HG03558 (cell line): ENCODE measurements around the gene HAUS8.
"Not testable (repeated sequence)": the region's sequence is repeated elsewhere in the genome, so short reads cannot be mapped to it uniquely, and the experiment has no call there.

Experiments used
- ATAC-seq: cut with Tn5 transposase; IDR thresholded peaks from one replicate; pipeline ENCODE4 v1.9.1; 2021; ENCODE audit warnings: moderate number of reproducible peaks; ENCODE audit not compliant: unreplicated experiment; ENCODE audit errors: extremely low read depth

Gene HAUS8

GRCh38 chr19:17103177-17103576, 27.9 kb upstream of the HAUS8 start:
- ATAC-seq = no peak

DNA sequence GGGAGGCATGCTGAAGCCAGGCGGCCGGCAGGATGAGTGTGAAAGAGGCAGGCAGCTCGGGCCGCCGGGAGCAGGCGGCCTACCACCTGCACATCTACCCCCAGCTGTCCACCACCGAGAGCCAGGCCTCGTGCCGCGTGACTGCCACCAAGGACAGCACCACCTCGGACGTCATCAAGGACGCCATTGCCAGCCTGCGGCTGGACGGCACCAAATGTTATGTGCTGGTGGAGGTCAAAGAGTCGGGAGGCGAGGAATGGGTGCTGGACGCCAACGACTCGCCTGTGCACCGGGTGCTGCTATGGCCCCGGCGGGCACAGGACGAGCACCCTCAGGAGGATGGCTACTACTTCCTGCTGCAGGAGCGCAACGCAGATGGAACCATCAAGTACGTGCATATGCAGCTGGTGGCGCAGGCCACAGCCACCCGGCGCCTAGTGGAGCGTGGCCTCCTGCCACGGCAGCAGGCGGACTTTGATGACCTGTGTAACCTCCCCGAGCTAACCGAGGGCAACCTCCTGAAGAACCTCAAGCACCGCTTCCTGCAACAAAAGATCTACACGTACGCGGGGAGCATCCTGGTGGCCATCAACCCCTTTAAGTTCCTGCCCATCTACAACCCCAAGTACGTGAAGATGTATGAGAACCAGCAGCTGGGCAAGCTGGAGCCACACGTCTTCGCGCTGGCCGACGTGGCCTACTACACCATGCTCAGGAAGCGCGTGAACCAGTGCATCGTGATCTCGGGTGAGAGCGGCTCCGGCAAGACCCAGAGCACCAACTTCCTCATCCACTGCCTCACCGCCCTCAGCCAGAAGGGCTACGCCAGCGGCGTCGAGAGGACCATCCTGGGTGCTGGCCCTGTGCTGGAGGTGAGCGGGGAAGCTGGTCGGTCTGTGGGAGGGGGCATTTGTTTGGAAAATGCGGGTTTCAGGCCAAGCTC, 26.7 kb upstream of the HAUS8 start:
- ATAC-seq = no peak

DNA sequence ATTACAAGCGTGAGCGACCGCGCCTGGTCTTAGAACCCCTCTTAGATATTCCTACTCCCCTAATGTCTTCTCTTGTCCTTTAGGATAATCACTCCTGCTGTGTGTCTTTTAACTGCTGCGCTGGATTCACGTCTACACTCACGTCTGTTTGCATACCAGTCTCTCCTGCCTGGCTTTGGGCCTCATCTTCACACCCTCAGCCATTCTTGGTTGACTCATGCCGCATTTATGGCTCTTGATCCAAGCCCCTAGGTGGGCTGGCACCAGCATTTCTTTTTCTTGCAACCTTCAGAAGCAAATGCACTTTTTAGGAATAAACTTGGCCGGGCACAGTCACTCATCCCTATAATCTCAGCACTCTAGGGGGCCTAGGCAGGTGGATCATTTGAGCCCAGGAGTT, 23.1 kb upstream of the HAUS8 start:
- ATAC-seq = no peak

GRCh38 chr19:17097593-17098126, 22.4 kb upstream of the HAUS8 start:
- no peak for ATAC-seq

- ATAC-seq = no peak
These were observed 20.1 kb upstream of the HAUS8 start for GRCh38 chr19:17095141-17095919.

DNA sequence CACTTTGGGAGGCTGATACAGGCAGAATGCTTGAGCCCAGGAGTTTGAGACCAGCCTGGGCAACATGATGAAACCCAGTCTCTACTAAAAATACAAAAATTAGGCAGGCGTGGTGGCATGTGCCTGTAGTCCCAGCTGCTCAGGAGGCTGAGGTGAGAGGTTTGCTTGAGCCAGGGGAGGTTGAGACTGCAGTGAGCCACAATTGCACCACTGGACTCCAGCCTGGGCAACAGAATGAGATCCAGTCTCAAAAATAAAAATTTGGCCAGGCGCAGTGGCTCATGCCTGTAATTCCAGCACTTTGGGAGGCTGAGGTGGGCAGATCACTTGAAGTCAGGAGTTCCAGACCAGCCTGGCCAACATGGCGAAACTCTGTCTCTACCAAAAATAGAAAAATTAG, 19.4 kb upstream of the HAUS8 start:
- ATAC-seq = not testable (repeated sequence)

DNA sequence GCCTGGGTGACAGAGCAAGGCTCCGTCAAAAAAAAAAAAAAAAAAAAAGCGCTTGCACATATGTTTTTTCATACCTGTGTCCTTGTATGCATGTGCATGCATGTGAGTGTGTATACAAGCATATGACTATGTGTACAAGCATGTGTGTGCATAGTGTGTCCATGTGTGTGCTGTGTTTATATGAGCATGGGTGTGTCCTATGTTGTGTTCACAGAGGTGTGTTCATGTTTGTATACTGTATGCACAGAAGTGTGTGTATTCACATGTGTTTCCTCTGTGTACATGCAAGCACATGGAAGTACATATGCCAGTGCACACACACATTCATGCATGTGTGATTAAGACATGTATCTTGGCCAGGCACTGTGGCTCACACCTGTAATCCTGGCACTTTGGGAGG, 17.4 kb upstream of the HAUS8 start:
- no peak for ATAC-seq

GRCh38 chr19:17091758-17092333, 16.6 kb upstream of the HAUS8 start:
- ATAC-seq = no peak

GRCh38 chr19:17090583-17090982, 15.3 kb upstream of the HAUS8 start:
- ATAC-seq = no peak

- ATAC-seq = no peak
These were observed 13.3 kb upstream of the HAUS8 start for GRCh38 chr19:17088552-17088951.

DNA sequence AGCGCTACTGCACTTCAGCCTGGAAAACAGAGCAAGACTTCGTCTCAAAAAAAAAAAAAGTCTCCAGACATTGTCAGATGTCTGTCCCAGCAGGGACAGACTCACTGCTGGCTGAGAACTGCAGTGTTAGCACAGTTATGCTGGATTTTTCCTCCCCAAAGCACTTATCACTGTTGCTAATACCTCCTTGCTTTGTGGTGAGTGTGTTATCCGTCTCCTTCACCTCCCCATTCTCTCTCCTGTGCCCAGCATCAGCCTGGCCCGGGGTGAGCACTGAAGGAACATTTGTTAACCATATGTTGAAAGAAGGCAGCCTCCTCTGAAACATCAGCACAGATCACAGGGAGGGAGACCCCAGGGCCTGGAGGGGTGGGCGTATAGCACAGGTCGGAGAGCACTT, 11.6 kb upstream of the HAUS8 start:
- ATAC-seq = no peak

- ATAC-seq = no peak
These were observed 10.9 kb upstream of the HAUS8 start for GRCh38 chr19:17086120-17086519.

DNA sequence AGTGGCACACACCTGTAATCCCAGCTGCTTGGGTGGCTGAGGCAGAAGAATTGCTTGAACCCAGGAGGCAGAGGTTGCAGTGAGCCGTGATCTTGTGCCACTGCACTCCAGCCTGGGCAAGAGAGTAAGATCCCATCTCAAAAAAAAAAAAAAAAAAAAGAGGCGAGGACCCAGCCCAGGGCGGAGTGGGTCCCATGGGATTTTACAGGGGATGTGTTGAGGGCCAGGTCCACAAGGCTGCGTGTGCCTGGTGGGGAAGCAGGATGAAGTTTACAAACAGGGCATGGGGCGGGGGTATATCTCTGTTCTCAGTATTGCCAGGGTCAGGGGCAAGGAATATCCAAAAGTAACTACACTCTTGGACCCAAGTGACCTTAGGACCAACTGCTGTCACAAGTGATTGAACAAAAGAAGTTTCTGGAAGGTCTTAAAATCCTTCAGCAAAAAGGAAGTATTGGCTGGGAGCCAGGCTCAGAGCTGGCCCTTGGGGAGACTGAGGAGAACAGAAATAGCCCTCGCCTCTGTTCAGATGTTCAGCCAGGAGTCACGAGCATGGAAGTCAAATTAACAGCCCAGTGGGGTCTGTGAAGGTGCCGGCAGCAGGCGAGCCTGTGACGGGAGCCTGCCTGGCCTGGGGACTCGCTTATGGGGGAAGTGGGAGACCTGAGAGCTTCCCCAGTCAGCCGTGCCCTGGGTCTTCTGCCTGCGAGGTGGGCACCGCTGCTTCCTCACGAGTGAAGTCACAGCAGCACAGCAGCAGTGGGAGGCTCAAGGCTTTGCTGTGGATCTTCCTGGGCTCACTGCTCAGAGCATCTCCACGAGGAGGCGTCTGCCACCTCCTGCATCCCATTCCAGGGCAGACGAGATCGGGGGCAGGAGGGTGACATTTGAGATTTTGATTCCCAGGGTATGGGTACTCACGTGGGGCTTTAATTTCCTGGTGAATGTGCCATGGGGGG, 6.7 kb upstream of the HAUS8 start:
- no peak for ATAC-seq

DNA sequence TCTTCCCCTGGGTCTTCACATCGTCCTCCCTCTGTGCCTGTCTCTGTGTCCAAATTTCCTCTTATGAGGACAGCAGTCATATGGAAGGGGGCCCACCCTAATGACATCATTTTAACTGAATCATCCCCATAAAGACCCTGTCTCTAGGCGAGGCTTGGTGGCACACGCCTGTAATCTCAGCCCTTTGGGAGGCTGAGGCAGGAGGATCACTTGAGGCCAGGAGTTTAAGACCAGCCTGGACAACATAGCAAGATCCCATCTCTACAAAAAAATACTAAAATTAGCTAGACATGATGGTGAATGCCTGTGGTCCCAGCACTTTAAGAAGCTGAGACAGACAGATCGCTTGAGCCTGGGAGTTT, 5.2 kb upstream of the HAUS8 start:
- no peak for ATAC-seq

GRCh38 chr19:17079710-17080439, 4.6 kb upstream of the HAUS8 start:
- ATAC-seq = no peak

DNA sequence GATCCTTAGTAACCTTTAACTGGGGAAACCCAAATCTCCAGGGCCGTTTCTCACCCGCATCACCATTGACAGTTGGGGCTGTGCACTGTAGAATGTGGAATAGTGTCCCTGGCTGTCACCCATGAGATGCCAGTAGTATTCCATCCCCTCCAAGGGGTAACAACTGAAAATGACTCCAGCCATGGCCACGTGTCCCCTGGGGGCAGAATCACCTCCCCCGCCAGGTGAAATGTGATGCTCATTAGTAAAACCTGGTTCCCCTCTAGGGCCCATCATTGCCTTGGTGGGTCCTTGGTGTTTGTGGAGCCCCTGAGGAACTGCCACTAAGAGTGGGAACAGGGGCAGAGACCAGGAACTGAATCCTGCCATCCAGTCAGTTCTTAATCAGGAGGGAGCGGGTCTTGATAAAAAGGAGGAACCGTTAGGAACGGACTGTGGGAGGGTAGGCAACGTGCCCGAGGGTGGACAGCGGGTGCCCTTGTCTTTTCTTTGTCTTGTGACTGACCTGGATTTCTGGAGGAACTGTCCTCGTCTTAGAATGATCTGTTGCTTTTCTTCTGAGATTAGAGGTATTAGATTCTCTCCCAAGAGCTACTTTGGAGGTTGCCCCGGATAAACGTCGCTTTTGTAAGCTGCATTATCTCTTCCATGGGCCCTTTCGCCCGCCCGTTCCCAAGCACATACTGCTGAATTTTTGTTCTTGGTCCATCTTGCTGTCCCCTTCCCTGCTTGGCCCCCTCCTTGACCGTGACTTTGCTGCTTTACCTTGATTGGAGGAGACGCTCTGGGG, 3.9 kb upstream of the HAUS8 start:
- no peak for ATAC-seq

DNA sequence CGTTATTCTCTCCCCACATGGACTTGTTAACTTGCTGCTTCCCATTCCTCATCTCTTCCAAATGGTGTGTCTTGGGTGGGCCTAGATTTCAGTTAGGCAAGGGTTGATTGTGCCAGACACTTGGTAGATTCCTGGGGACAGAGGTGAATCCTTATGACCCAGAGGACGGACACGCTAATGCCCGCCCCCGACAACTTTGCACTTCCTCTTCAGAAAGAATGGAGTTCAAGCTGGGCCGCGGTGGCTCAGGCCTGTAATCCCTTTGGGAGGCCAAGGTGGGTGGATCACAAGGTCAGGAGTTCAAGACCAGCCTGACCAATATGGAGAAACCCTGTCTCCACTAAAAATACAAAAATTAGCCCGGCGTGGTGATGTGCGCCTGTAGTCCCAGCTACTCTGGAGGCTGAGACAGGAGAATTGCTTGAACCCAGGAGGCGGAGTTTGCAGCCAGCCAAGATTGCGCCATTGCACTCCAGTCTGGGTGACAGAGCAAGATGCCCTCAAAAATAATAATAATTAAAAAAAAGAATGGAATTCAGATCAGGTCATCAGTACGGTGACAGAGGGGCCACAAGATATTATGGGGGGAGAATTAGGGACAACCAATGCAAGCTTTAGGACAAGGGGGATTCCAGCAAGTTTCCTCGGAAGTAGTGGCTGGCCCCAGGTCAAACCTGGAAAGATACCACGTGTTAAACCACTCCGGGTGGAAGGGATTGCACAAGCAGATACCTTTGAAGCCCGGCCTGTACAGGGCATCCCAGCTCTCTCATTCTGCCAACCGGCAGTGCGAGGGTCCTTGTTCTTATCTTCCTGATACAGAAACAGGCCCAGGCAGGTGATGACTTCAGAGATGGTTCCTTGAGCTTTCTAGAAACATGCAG, 3.0 kb upstream of the HAUS8 start:
- no peak for ATAC-seq
